Measurements from ENCODE around the gene TMEM33. TPM values are rescaled to one million over a fixed set of nuclear protein-coding genes. Genes with fewer than 3 reads are reported as not detected.

Gene TMEM33
- polyA plus RNA-seq, 1 donor from 2014 or later, result 26.5 TPM

GRCh38 chr4:41888687-41889074, 46.5 kb upstream of the TMEM33 start:
- H3K27me3 ChIP-seq (ENCODE audit: insufficient read depth, low read depth, low read length), result peaks cover 15% of the 10 kb centered on the region
- no peak overlapping the region for H3K9ac ChIP-seq (ENCODE audit: low read length)
- no peaks in the 10 kb centered on the region for H3K79me2 ChIP-seq (replicated peaks; ENCODE audit: insufficient read depth, low read length)
- no peaks in the 10 kb centered on the region for H3K36me3 ChIP-seq (ENCODE audit: insufficient read depth, low read length)
- H3K4me2 ChIP-seq (ENCODE audit: low read length), result no peak overlapping the region
- H2AFZ ChIP-seq (ENCODE audit: low read depth, low read length), result no peak overlapping the region
- no peak overlapping the region for H3K4me3 ChIP-seq (ENCODE audit: low read length)
- no peak overlapping the region for H3K27ac ChIP-seq (ENCODE audit: low read length)
- no peaks in the 10 kb centered on the region for H3K9me2 ChIP-seq (ENCODE audit: insufficient read depth, low read length)
- H3F3A ChIP-seq (ENCODE audit: insufficient read depth, low read length, poor library complexity, severe bottlenecking), result no peaks in the 10 kb centered on the region
- no peak for TF ChIP-seq SMC3 (conservative IDR thresholded peaks at IDR 0.05; ENCODE audit: poor library complexity)
- TF ChIP-seq EP300 (conservative IDR thresholded peaks at IDR 0.05; ENCODE audit: poor library complexity, severe bottlenecking), result no peak
- TF ChIP-seq REST (IDR thresholded peaks at IDR 0.05; ENCODE audit: borderline replicate concordance), result no peak
- no peak for TF ChIP-seq EZH2 (IDR thresholded peaks at IDR 0.05; ENCODE audit: borderline replicate concordance, insufficient read depth, low read length, poor library complexity, severe bottlenecking)
- no peak for TF ChIP-seq RAD21 (conservative IDR thresholded peaks at IDR 0.05)
- no peak for TF ChIP-seq POLR2AphosphoS5 (IDR thresholded peaks at IDR 0.05)
- TF ChIP-seq TAF1 (IDR thresholded peaks at IDR 0.05; ENCODE audit: low read depth), result no peak
- TF ChIP-seq MXI1 (conservative IDR thresholded peaks at IDR 0.05; ENCODE audit: poor library complexity, severe bottlenecking), result no peak
- TF ChIP-seq CTCF (IDR thresholded peaks at IDR 0.05; ENCODE audit: poor library complexity, severe bottlenecking), result no peak
- H3K9me3 ChIP-seq (ENCODE audit: low read length), result no peaks in the 10 kb centered on the region
- H4K20me1 ChIP-seq (ENCODE audit: insufficient read depth), result no peaks in the 10 kb centered on the region

GRCh38 chr4:41889317-41889716, 45.9 kb upstream of the TMEM33 start:
- Histone ChIP-seq H3K79me2 (replicated peaks; ENCODE audit: insufficient read depth, low read length) (no peaks in the 10 kb centered on the region), H4K20me1 (ENCODE audit: insufficient read depth) (no peaks in the 10 kb centered on the region), H3K27ac (ENCODE audit: low read length) (no peak overlapping the region), H3K9ac (ENCODE audit: low read length) (no peak overlapping the region), H3K27me3 (ENCODE audit: insufficient read depth, low read depth, low read length) (peaks cover 8% of the 10 kb centered on the region), H3K4me3 (ENCODE audit: low read length) (no peak overlapping the region), H3F3A (ENCODE audit: insufficient read depth, low read length, poor library complexity, severe bottlenecking) (no peaks in the 10 kb centered on the region), H3K4me2 (ENCODE audit: low read length) (no peak overlapping the region), H3K9me2 (ENCODE audit: insufficient read depth, low read length) (no peaks in the 10 kb centered on the region), H2AFZ (ENCODE audit: low read depth, low read length) (no peak overlapping the region), H3K36me3 (ENCODE audit: insufficient read depth, low read length) (no peaks in the 10 kb centered on the region), H3K9me3 (ENCODE audit: low read length) (no peaks in the 10 kb centered on the region)
- TF ChIP-seq RAD21 (conservative IDR thresholded peaks at IDR 0.05) (no peak), EP300 (conservative IDR thresholded peaks at IDR 0.05; ENCODE audit: poor library complexity, severe bottlenecking) (no peak), TAF1 (IDR thresholded peaks at IDR 0.05; ENCODE audit: low read depth) (no peak), EZH2 (IDR thresholded peaks at IDR 0.05; ENCODE audit: borderline replicate concordance, insufficient read depth, low read length, poor library complexity, severe bottlenecking) (no peak), REST (IDR thresholded peaks at IDR 0.05; ENCODE audit: borderline replicate concordance) (no peak), POLR2AphosphoS5 (IDR thresholded peaks at IDR 0.05) (no peak), MXI1 (conservative IDR thresholded peaks at IDR 0.05; ENCODE audit: poor library complexity, severe bottlenecking) (no peak)
